Left lung (tissue), 10 donors: Measurements from ENCODE around the gene SYT9. TPM values are rescaled to one million over a fixed set of nuclear protein-coding genes. Genes with fewer than 3 reads are reported as not detected.

ENCODE experiments used
- ATAC-seq: fragments of 200-7000 bp; cut with Tn5 transposase; one replicate; pipeline ENCODE4 v1.9.1; 2020; ENCODE audit warnings: moderate library complexity
- DNase-seq, 4 donors: peaks; one replicate each; pipeline ENCODE4 v3.0.0-alpha.2; 2013 to 2020
- H3K27ac ChIP-seq, 2 donors: fragments of 200-600 bp; sonication (generic) in 1 of 2; one replicate each; pipeline versions ENCODE4 v1.5.0 to v1.8.0; 2020 to 2021
- H3K27me3 ChIP-seq, 2 donors: fragments of 200-600 bp; sonication (generic) in 1 of 2; one replicate each; pipeline versions ENCODE4 v1.5.0 to v1.8.0; 2020 to 2021
- H3K36me3 ChIP-seq, 2 donors: fragments of 200-600 bp; sonication (generic) in 1 of 2; one replicate each; pipeline versions ENCODE4 v1.5.0 to v1.8.0; 2020 to 2021
- H3K4me1 ChIP-seq, 2 donors: fragments of 200-600 bp; one replicate each; pipeline ENCODE4 v1.8.0; 2021
- H3K4me3 ChIP-seq, 2 donors: fragments of 200-600 bp; sonication (generic) in 1 of 2; one replicate each; pipeline versions ENCODE4 v1.5.0 to v1.8.0; 2020 to 2021; ENCODE audit warnings: mild to moderate bottlenecking in 1 of 2
- H3K9me3 ChIP-seq, 2 donors: fragments of 200-600 bp; sonication (generic) in 1 of 2; one replicate each; pipeline versions ENCODE4 v1.5.0 to v1.8.0; 2020 to 2021
- intact Hi-C, 2 donors: fragments of 100-400 bp; cut with DNase I; formaldehyde crosslinking; loops; one replicate each; pipeline versions ENCODE4 v1.11.2 to v1.14.2; 2022
- polyA plus RNA-seq, 6 donors: library from polyadenylated mRNA; unstranded; fragments of 120-200 nt; gene quantifications; one replicate each; pipeline ENCODE4 v1.2.1, GENCODE V29; 2013; ENCODE audit not compliant: insufficient read length in 6 of 6
- total RNA-seq, 2 donors: library from RNA; stranded (reverse); fragmentation: NEBNext Ultra II Directional; extraction: Animal tissue kit (Norgen Biotek cat#: 25700); gene quantifications; one replicate each; pipeline ENCODE4 v1.2.1, GENCODE V29; 2021
- TF ChIP-seq, protein P1 (sequence below), 2 donors: fragments of 200-600 bp; sonication (generic) in 1 of 2; IDR thresholded peaks; one replicate each; pipeline versions ENCODE4 v1.5.0 to v1.8.0; 2021; ENCODE audit warnings: antibody characterized with exemption in 2 of 2
- donor health status: DM: no; HTN: yes; CAD: no.
- donor health status: DM: no; HTN: no; CAD: no.

The SYT9 gene
- total and polyA plus RNA-seq, 8 donors, result 0.10 to 0.20 (median 0.11) TPM; not detected in 1

DNA sequence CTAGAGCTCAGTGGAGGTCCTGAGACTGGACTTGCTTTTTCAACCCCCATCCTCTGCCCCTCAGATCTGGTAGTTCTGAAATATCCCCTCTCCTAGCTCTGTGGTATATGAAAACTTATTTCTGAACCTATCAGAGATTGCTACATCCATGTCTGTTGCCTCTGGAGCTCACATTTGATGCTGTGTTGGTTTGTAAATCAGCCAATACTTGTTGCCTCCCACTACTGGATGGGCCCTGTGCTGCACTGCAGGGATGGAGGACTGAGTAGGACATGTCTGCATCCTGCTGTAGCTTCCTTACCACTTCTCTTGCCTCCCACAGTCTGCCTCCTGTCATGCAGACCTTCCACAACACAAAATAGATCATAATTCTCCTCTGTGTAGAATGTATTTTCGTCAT, 238.8 kb downstream of the SYT9 start:
- DNase-seq (no peak), ATAC-seq (peak; percentile 45)
- no peaks in the 10 kb centered on the region for H3K9me3 ChIP-seq
- peaks cover 0 to 6% of the 10 kb centered on the region in 2 donors for H3K4me1 ChIP-seq
- H3K27me3 ChIP-seq, result no peaks in the 10 kb centered on the region
- no peak overlapping the region for H3K27ac ChIP-seq
- TF ChIP-seq, protein P1, sequence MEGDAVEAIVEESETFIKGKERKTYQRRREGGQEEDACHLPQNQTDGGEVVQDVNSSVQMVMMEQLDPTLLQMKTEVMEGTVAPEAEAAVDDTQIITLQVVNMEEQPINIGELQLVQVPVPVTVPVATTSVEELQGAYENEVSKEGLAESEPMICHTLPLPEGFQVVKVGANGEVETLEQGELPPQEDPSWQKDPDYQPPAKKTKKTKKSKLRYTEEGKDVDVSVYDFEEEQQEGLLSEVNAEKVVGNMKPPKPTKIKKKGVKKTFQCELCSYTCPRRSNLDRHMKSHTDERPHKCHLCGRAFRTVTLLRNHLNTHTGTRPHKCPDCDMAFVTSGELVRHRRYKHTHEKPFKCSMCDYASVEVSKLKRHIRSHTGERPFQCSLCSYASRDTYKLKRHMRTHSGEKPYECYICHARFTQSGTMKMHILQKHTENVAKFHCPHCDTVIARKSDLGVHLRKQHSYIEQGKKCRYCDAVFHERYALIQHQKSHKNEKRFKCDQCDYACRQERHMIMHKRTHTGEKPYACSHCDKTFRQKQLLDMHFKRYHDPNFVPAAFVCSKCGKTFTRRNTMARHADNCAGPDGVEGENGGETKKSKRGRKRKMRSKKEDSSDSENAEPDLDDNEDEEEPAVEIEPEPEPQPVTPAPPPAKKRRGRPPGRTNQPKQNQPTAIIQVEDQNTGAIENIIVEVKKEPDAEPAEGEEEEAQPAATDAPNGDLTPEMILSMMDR (IDR thresholded peaks at IDR 0.05), result no peak
- intact Hi-C loops, result no loop called here
- H3K36me3 ChIP-seq, result no peaks in the 10 kb centered on the region
- no peak overlapping the region for H3K4me3 ChIP-seq

DNA sequence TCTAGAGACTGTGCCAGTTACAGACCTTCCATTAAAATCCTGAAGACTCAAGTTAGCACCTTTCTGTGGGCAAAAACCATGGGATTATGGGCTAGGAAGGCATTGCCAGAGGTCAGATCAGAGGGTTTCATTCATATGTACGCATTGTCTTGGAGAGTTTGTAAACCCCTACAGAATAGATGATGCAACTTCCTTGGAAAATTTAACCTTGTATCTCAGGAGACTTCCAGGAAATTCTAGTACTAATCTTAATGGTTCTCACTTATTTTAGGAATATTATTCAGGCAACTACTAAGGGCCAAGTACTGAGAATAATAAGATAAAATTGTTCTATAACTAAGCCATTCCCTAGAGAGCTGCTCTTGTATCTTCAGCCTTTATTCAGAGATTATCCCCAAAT, 240.5 kb downstream of the SYT9 start:
- TF ChIP-seq, protein P1 (IDR thresholded peaks at IDR 0.05), result no peak
- Histone ChIP-seq H3K4me3 (no peak overlapping the region), H3K27me3 (no peaks in the 10 kb centered on the region), H3K9me3 (no peaks in the 10 kb centered on the region), H3K27ac (no peak overlapping the region), H3K36me3 (no peaks in the 10 kb centered on the region), H3K4me1 (peaks cover 0 to 10% of the 10 kb centered on the region in 2 donors)
- no peak for ATAC-seq
- intact Hi-C loops, result no loop called here
- no peak for DNase-seq

DNA sequence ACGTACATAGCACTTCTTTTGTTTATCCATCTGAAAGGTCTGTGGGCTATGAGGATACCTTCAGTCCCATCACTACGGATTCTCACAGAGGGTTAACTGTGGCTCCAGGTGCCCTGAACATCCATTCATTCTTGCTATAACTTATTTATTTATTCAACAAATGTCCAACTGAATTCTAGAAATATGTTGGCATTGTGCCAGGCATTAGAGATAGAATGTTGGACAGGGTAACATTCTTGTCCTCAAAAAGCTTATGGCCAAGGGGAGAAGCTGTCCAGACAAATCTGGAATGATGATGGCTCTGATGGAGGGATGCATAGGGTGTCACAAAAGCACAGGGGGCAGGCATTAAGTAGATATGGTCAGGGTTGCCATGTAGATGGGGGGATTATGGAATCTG, 242.0 kb downstream of the SYT9 start:
- intact Hi-C loops, result no loop called here
- no peaks in the 10 kb centered on the region for H3K36me3 ChIP-seq
- no peak overlapping the region for H3K27ac ChIP-seq
- ATAC-seq, result no peak
- no peaks in the 10 kb centered on the region for H3K27me3 ChIP-seq
- no peaks in the 10 kb centered on the region for H3K9me3 ChIP-seq
- peaks cover 0 to 10% of the 10 kb centered on the region in 2 donors for H3K4me1 ChIP-seq
- H3K4me3 ChIP-seq, result no peak overlapping the region
- TF ChIP-seq, protein P1 (IDR thresholded peaks at IDR 0.05), result no peak
- DNase-seq, result no peak

DNA sequence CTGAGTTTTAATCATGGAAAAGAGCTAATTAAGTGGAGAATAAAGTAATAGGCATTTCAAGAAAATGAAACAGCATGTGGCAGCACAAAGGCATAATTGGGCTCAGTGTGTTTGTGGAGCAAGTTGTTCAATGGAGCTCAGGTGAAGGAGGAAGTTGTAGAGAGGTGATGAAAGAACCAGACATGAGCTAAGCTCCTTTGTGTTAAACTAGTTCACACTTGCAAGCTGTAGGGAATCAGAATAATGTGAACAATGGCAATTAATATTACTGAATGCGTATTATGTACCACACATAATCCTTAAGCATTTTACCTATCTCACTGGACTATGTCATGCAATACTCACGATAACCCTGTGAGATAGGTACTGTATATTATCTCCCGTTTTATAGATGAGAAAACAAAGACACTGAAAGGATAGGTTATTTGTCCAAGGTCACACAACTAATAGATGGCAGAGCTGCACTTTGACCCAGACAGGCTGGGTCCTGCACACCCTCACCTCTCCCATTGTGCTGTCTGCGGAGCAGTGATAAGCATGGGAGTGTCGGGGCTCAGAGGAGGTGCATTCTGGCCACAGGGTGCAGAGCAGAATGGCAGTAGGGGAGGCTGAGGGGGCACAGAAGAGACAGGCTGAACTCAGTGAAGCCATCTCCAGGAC, 242.5 kb downstream of the SYT9 start:
- ATAC-seq (no peak), DNase-seq (no peak)
- Histone ChIP-seq H3K4me1 (peaks cover 0 to 10% of the 10 kb centered on the region in 2 donors), H3K36me3 (no peaks in the 10 kb centered on the region), H3K4me3 (no peak overlapping the region), H3K9me3 (no peaks in the 10 kb centered on the region), H3K27me3 (no peaks in the 10 kb centered on the region), H3K27ac (no peak overlapping the region)
- intact Hi-C loops, result no loop called here
- TF ChIP-seq, protein P1 (IDR thresholded peaks at IDR 0.05), result no peak

DNA sequence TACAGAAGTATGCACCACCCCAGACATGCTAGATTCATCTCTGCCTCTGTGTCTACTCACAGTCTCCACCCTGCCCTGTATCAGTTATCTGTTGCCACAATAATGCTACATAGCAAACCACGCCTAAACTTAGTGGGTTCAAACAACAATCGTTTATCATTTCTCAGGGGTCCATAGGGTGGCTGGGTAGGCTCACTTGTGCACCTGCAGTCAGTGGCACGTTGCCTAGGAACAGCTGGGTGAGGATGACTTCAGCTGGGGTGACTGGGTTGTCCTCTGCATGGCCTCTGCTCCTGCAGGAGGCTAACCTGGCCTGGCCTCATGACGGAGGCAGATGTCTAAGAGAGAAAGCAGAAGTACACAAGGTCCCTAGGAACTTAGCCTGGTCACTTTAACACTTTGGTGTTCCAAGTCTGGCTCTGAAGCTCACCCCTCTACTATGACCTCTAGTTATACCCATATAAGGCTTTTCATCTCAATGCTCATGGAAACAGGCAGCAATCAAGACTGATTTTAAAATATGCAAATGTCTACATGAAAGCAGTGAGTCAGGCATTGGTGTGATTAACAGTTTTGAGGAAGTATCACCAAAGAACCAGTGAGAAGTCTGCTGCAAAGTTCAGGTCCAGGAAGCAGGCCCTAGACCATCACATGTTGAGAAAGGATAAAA, 244.3 kb downstream of the SYT9 start:
- Histone ChIP-seq H3K27ac (peak overlapping the region in 1 of 2 donors; percentile 53), H3K4me1 (peaks cover 0 to 4% of the 10 kb centered on the region in 2 donors), H3K4me3 (no peak overlapping the region), H3K27me3 (no peaks in the 10 kb centered on the region), H3K9me3 (no peaks in the 10 kb centered on the region), H3K36me3 (no peaks in the 10 kb centered on the region)
- intact Hi-C loops, result no loop called here
- ATAC-seq (peak; percentile 55), DNase-seq (no peak)
- TF ChIP-seq, protein P1 (IDR thresholded peaks at IDR 0.05), result no peak
